Keratinocyte (primary cell): ENCODE results near the gene MYO1E. TPM values are rescaled to one million over a fixed set of nuclear protein-coding genes. Genes with fewer than 3 reads are reported as not detected.

Experiments
- DNase-seq: peaks from one replicate; pipeline ENCODE4 v3.0.0-alpha.2; 2011; ENCODE audit warnings: low read depth, missing footprints, low spot score
- FAIRE-seq: peaks from 2 replicates; lab custom pipeline; 2011; peaks lifted over from hg19 to GRCh38; lab: Jason Lieb, UNC
- H2AFZ ChIP-seq: 2 replicates; pipeline ENCODE4 v1.6.0; 2012; ENCODE audit warnings: low read length, control low read depth, inconsistent platforms; ENCODE audit not compliant: control insufficient read depth
- H3K27ac ChIP-seq: 2 replicates; pipeline ENCODE4 v1.5.1; 2011; ENCODE audit warnings: low read length; ENCODE audit not compliant: control insufficient read depth, insufficient read depth
- H3K27me3 ChIP-seq: 3 replicates; pipeline ENCODE4 v1.6.0; 2011; ENCODE audit warnings: low read length; ENCODE audit not compliant: control insufficient read depth, insufficient read depth; ENCODE audit errors: extremely low read depth
- H3K36me3 ChIP-seq, 2 experiments: 2 replicates in 1 of 2; 3 replicates in 1 of 2; pipeline ENCODE4 v1.5.1; 2011; ENCODE audit warnings: low read length in 2 of 2, mild to moderate bottlenecking in 1 of 2; ENCODE audit not compliant: control insufficient read depth in 2 of 2, insufficient read depth in 2 of 2; ENCODE audit errors: extremely low read depth in 1 of 2
- H3K4me1 ChIP-seq: 3 replicates; pipeline ENCODE4 v1.5.1; 2011; ENCODE audit warnings: low read length; ENCODE audit not compliant: control insufficient read depth, insufficient read depth; ENCODE audit errors: extremely low read depth
- H3K4me2 ChIP-seq: 3 replicates; pipeline ENCODE4 v1.6.0; 2011; ENCODE audit warnings: low read depth, low read length; ENCODE audit not compliant: control insufficient read depth, insufficient read depth; ENCODE audit errors: extremely low read depth
- H3K4me3 ChIP-seq, 3 experiments: fragments of 200-600 bp in 1 of 3; sonication (generic) in 1 of 3; 2 replicates in 2 of 3; 3 replicates in 1 of 3; pipeline ENCODE4 v1.5.1; 2011 to 2016; ENCODE audit warnings: low read length in 3 of 3, mild to moderate bottlenecking in 3 of 3, control low read depth in 2 of 3, inconsistent platforms in 1 of 3, low read depth in 1 of 3, mixed read lengths in 1 of 3, mixed run types in 1 of 3, moderate library complexity in 1 of 3; ENCODE audit not compliant: control insufficient read depth in 2 of 3, insufficient read depth in 2 of 3; ENCODE audit errors: extremely low read depth in 1 of 3
- H3K79me2 ChIP-seq: 2 replicates; pipeline ENCODE4 v1.6.0; 2012; ENCODE audit warnings: low read length; ENCODE audit not compliant: control insufficient read depth, insufficient read depth
- H3K9ac ChIP-seq: 3 replicates; pipeline ENCODE4 v1.6.0; 2011; ENCODE audit warnings: low read length; ENCODE audit not compliant: control insufficient read depth, insufficient read depth; ENCODE audit errors: extremely low read depth
- H3K9me1 ChIP-seq: 3 replicates; pipeline ENCODE4 v1.6.0; 2011; ENCODE audit warnings: low read length; ENCODE audit not compliant: control insufficient read depth, insufficient read depth; ENCODE audit errors: extremely low read depth
- H3K9me3 ChIP-seq: 2 replicates; pipeline ENCODE4 v1.5.1; 2012; ENCODE audit warnings: low read depth, low read length; ENCODE audit not compliant: control insufficient read depth
- H4K20me1 ChIP-seq: 3 replicates; pipeline ENCODE4 v1.6.0; 2011; ENCODE audit warnings: low read length; ENCODE audit not compliant: control insufficient read depth, insufficient read depth; ENCODE audit errors: extremely low read depth
- EZH2 ChIP-seq: IDR thresholded peaks from one replicate; pipeline ENCODE4 v1.6.1; 2012; ENCODE audit warnings: inconsistent platforms, mild to moderate bottlenecking, low read length, moderate library complexity
- dilution Hi-C: fragments of 300-500 bp; cut with MboI; formaldehyde crosslinking; loops from one replicate; pipeline ENCODE4 v1.7.0; 2020; ENCODE audit warnings: low sequenced_read_pairs; ENCODE audit not compliant: extremely low pct_ligation_motif_present
- polyA plus RNA-seq, 5 experiments: library from polyadenylated mRNA; depleted of rRNA in 3 of 5; stranded (reverse) in 3 of 5; stranded (forward) in 1 of 5; unstranded in 1 of 5; fragments of >200 nt; gene quantifications; 1 replicate in 1 of 5; 2 replicates in 3 of 5; 3 replicates in 1 of 5; pipeline versions ENCODE4 v1.2.1 to v1.2.3, GENCODE V29; 2011 to 2012; ENCODE audit warnings: missing spikeins in 2 of 5, low read depth in 1 of 5, low replicate concordance in 1 of 5
- TF ChIP-seq, protein P1 (sequence below), 3 experiments: IDR thresholded peaks in 1 of 3; conservative IDR thresholded peaks in 1 of 3; optimal IDR thresholded peaks in 1 of 3; 2 replicates in 2 of 3; 3 replicates in 1 of 3; pipeline versions ENCODE3 to v1.5.1; 2011; ENCODE audit warnings: low read length in 3 of 3, mild to moderate bottlenecking in 3 of 3, moderate library complexity in 2 of 3, control low read depth in 1 of 3, inconsistent platforms in 1 of 3; ENCODE audit not compliant: insufficient read depth in 2 of 3; ENCODE audit errors: extremely low read depth in 1 of 3

Gene MYO1E
- polyA plus RNA-seq, 1 donor (not counting 4 experiments of a cell fraction or from before 2014, with no cell fraction given) = 213 TPM

DNA sequence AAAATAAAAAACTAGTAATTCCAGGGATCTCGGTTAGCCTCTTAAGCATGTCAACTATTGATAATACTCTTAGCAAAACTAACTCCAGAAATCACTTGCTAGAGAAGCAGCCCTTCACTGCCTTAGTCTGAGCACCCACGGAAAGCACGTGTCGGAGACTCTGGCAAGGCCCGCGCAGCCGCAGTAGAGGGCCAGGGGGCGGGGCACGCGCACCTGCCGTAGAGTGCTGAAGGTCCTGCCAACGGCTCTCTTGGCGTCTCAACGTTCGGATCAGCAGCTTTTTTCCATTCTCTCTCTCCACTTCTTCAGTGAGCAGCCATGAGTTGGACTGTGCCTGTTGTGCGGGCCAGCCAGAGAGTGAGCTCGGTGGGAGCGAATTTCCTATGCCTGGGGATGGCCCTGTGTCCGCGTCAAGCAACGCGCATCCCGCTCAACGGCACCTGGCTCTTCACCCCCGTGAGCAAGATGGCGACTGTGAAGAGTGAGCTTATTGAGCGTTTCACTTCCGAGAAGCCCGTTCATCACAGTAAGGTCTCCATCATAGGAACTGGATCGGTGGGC is 166.0 kb downstream of the MYO1E start, which contains the start of gene LDHAL6B:
Gene LDHAL6B, plus strand, starts transcription at position 221 of the 561 bp plus-strand sequence. Its CDS starts 98 bp downstream, at position 319.
- Histone ChIP-seq H3K9ac (no peak within 1 kb of the TSS), H3K36me3 (peaks cover 42 to 82% of the 10 kb centered on the region in 2 experiments), H3K27me3 (no peaks in the 10 kb centered on the region), H3K9me3 (no peaks in the 10 kb centered on the region), H3K4me2 (no peak within 1 kb of the TSS), H3K9me1 (no peaks in the 10 kb centered on the region), H3K27ac (no peak within 1 kb of the TSS), H3K4me1 (no peaks in the 10 kb centered on the region), H2AFZ (no peak within 1 kb of the TSS), H3K79me2 (no peaks in the 10 kb centered on the region), H4K20me1 (no peaks in the 10 kb centered on the region), H3K4me3 (no peak within 1 kb of the TSS)
- no peak for TF ChIP-seq EZH2
- TF ChIP-seq, protein P1, sequence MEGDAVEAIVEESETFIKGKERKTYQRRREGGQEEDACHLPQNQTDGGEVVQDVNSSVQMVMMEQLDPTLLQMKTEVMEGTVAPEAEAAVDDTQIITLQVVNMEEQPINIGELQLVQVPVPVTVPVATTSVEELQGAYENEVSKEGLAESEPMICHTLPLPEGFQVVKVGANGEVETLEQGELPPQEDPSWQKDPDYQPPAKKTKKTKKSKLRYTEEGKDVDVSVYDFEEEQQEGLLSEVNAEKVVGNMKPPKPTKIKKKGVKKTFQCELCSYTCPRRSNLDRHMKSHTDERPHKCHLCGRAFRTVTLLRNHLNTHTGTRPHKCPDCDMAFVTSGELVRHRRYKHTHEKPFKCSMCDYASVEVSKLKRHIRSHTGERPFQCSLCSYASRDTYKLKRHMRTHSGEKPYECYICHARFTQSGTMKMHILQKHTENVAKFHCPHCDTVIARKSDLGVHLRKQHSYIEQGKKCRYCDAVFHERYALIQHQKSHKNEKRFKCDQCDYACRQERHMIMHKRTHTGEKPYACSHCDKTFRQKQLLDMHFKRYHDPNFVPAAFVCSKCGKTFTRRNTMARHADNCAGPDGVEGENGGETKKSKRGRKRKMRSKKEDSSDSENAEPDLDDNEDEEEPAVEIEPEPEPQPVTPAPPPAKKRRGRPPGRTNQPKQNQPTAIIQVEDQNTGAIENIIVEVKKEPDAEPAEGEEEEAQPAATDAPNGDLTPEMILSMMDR (optimal IDR thresholded peaks at IDR 0.05 in 1 of 3, IDR thresholded peaks at IDR 0.05 in 1 of 3, conservative IDR thresholded peaks at IDR 0.05 in 1 of 3; ENCODE audit: extremely low read depth in 1 of 3, insufficient read depth in 2 of 3, low read length in 3 of 3) = no peak
- dilution Hi-C loops = no loop called here
- FAIRE-seq (no peak), DNase-seq (no peak)

- DNase-seq = no peak
Observed at GRCh38 chr15:59205839-59206622, 166.6 kb downstream of the MYO1E start.

More at GRCh38 chr15:59205839-59206622, 166.6 kb downstream of the MYO1E start:
- no peak overlapping the region for H2AFZ ChIP-seq
- H3K79me2 ChIP-seq = no peaks in the 10 kb centered on the region
- H3K4me3 ChIP-seq = no peak overlapping the region
- dilution Hi-C loops = no loop called here
- H3K9me3 ChIP-seq = no peaks in the 10 kb centered on the region
- no peaks in the 10 kb centered on the region for H4K20me1 ChIP-seq
- no peaks in the 10 kb centered on the region for H3K9me1 ChIP-seq
- no peaks in the 10 kb centered on the region for H3K27me3 ChIP-seq
- no peak for FAIRE-seq
- no peak overlapping the region for H3K4me2 ChIP-seq
- peaks cover 43 to 78% of the 10 kb centered on the region in 2 experiments for H3K36me3 ChIP-seq
- H3K27ac ChIP-seq = no peak overlapping the region
- no peaks in the 10 kb centered on the region for H3K4me1 ChIP-seq
- H3K9ac ChIP-seq = no peak overlapping the region
- TF ChIP-seq EZH2 = no peak
- TF ChIP-seq, protein P1 (optimal IDR thresholded peaks at IDR 0.05 in 1 of 3, IDR thresholded peaks at IDR 0.05 in 1 of 3, conservative IDR thresholded peaks at IDR 0.05 in 1 of 3; ENCODE audit: extremely low read depth in 1 of 3, insufficient read depth in 2 of 3, low read length in 3 of 3) = no peak
